ENCODE results near the gene CEACAM16. TPM values are rescaled to one million over a fixed set of nuclear protein-coding genes. Genes with fewer than 3 reads are reported as not detected.

Gene CEACAM16
- total RNA-seq, 1 experiment from 2014 or later: not detected

DNA sequence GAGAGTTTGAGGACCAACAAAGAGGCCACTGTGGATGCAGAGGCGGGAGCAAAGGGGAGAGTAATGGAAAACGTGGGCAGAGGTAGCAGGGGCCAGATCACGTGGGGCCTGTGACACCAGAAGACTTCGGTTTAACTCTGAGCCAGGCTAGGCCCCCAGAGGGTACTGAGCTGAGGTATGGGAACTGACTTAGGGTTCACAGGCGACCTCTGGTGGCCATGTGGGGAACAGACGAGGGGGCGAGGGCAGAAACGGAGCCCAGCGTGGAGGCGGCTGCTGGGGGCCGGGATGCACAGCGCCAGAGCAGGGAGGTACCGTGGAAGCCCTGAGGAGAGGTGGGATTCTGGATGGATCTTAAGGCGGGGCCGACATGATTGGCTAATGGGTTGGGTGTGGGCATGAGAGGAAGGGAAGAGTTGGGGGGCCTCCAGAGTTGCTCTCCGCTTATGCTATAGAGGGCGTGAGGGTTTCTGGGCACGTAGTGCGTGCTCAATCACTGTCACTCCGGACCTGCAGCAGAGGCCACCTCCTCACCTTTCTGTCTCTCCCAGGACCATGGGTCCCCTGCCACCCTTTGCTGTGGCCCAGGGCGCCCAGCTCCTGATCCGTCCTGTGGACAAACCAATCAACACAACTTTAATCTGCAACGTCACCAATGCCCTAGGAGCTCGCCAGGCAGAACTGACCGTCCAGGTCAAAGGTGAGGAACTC lies 41.6 kb upstream of the CEACAM16 start:
- 0 out of 2 replicates have a peak, but pooled peaks cover 3% of the 10 kb centered on the region for H4K20me1 ChIP-seq (ENCODE audit: insufficient read depth)
- peaks cover 57 to 87% of the 10 kb centered on the region in 2 experiments for H3K36me3 ChIP-seq (ENCODE audit: control insufficient read depth in 1 of 2, insufficient read depth in 2 of 2, low read length in 2 of 2)
- intact Hi-C loops (cut with micrococcal nuclease): loop anchor here (1.0 kb wide), 1 partner anchor 80 kb away; no protein-coding TSS in a partner anchor
- CTCF ChIA-PET: interaction anchor here (1.0 to 2.9 kb wide), 7 partner anchors 9 to 113 kb away, joined by 3 to 23 read pairs (median 5); partner anchors contain the start of gene PVR
- no TSS peak for BruUV-seq (replicated peaks)
- H3K4me2 ChIP-seq (ENCODE audit: low read length): no peak overlapping the region
- RAD21 ChIA-PET (ENCODE audit: low non-redundant PET in 1 of 2, low total read pairs in 2 of 2, uncharacterized antibody in 2 of 2, unreplicated experiment in 2 of 2): interaction anchor here (0.7 to 1.8 kb wide), 8 partner anchors 13 to 86 kb away, joined by 3 to 9 read pairs (median 4); partner anchors contain the start of gene PVR (in 1 of the 2)
- H3K4me1 ChIP-seq (ENCODE audit: control insufficient read depth in 1 of 2, insufficient read depth in 2 of 2, low read length in 2 of 2): no peaks in the 10 kb centered on the region
- no peak overlapping the region for H3K4me3 ChIP-seq (replicated peaks in 1 of 2; ENCODE audit: low read depth in 1 of 2, low read length in 2 of 2)
- DNase-seq (ENCODE audit: low read depth, low spot score): no peak
- no peak for TF ChIP-seq EZH2phosphoT487 (IDR thresholded peaks at IDR 0.05; ENCODE audit: borderline replicate concordance)
- TF ChIP-seq, protein P1, sequence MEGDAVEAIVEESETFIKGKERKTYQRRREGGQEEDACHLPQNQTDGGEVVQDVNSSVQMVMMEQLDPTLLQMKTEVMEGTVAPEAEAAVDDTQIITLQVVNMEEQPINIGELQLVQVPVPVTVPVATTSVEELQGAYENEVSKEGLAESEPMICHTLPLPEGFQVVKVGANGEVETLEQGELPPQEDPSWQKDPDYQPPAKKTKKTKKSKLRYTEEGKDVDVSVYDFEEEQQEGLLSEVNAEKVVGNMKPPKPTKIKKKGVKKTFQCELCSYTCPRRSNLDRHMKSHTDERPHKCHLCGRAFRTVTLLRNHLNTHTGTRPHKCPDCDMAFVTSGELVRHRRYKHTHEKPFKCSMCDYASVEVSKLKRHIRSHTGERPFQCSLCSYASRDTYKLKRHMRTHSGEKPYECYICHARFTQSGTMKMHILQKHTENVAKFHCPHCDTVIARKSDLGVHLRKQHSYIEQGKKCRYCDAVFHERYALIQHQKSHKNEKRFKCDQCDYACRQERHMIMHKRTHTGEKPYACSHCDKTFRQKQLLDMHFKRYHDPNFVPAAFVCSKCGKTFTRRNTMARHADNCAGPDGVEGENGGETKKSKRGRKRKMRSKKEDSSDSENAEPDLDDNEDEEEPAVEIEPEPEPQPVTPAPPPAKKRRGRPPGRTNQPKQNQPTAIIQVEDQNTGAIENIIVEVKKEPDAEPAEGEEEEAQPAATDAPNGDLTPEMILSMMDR (IDR thresholded peaks at IDR 0.05 in 2 of 3, conservative IDR thresholded peaks at IDR 0.05 in 1 of 3; ENCODE audit: borderline replicate concordance in 1 of 3, insufficient read depth in 1 of 3, low read depth in 2 of 3, low read length in 2 of 3): peak; percentile 63 to 90 (median 88); a peak in 5 of 6 replicates
- no peak for TF ChIP-seq YY1 (IDR thresholded peaks at IDR 0.05; ENCODE audit: extremely low read depth, insufficient replicate concordance, low read depth, low read length)
- TF ChIP-seq RAD21 (IDR thresholded peaks at IDR 0.05; ENCODE audit: low read depth): peak; percentile 67
- TF ChIP-seq JUND (IDR thresholded peaks at IDR 0.05): no peak
- TF ChIP-seq CBX3 (IDR thresholded peaks at IDR 0.05; ENCODE audit: low read depth): no peak
- no peak for TF ChIP-seq EZH2 (IDR thresholded peaks at IDR 0.05)
- TF ChIP-seq, protein P2, sequence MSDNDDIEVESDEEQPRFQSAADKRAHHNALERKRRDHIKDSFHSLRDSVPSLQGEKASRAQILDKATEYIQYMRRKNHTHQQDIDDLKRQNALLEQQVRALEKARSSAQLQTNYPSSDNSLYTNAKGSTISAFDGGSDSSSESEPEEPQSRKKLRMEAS (IDR thresholded peaks at IDR 0.05): no peak
- TF ChIP-seq ZFX (IDR thresholded peaks at IDR 0.05): no peak
- no peaks in the 10 kb centered on the region for H3K27me3 ChIP-seq (ENCODE audit: insufficient read depth, low read length)
- POLR2A ChIA-PET: interaction anchor here (1.4 kb wide), 1 partner anchor 74 kb away, joined by 4 read pairs; no protein-coding TSS in a partner anchor
- no peaks in the 10 kb centered on the region for H3K9me2 ChIP-seq (ENCODE audit: insufficient read depth)
- H3K79me2 ChIP-seq (ENCODE audit: insufficient read depth, low read length): peaks cover 27% of the 10 kb centered on the region; the same call in 1 of the 2 replicates
- H3K27ac ChIP-seq (ENCODE audit: low read depth, low read length): no peak overlapping the region
- ATAC-seq: peak; percentile 78
- no peaks in the 10 kb centered on the region for H3K9me3 ChIP-seq (ENCODE audit: control insufficient read depth in 1 of 2, insufficient read depth in 1 of 2, low read depth in 1 of 2, low read length in 2 of 2)
- no peak overlapping the region for H3K9ac ChIP-seq (ENCODE audit: low read length)
- no peak overlapping the region for H2AFZ ChIP-seq (ENCODE audit: low read depth, low read length, poor library complexity, severe bottlenecking)

Data from HCT116 (cell line).